ENCODE measurements around the gene MIDN. TPM values are rescaled to one million over a fixed set of nuclear protein-coding genes. Genes with fewer than 3 reads are reported as not detected.

The MIDN gene
- total RNA-seq, 1 experiment from 2014 or later = 118 TPM

DNA sequence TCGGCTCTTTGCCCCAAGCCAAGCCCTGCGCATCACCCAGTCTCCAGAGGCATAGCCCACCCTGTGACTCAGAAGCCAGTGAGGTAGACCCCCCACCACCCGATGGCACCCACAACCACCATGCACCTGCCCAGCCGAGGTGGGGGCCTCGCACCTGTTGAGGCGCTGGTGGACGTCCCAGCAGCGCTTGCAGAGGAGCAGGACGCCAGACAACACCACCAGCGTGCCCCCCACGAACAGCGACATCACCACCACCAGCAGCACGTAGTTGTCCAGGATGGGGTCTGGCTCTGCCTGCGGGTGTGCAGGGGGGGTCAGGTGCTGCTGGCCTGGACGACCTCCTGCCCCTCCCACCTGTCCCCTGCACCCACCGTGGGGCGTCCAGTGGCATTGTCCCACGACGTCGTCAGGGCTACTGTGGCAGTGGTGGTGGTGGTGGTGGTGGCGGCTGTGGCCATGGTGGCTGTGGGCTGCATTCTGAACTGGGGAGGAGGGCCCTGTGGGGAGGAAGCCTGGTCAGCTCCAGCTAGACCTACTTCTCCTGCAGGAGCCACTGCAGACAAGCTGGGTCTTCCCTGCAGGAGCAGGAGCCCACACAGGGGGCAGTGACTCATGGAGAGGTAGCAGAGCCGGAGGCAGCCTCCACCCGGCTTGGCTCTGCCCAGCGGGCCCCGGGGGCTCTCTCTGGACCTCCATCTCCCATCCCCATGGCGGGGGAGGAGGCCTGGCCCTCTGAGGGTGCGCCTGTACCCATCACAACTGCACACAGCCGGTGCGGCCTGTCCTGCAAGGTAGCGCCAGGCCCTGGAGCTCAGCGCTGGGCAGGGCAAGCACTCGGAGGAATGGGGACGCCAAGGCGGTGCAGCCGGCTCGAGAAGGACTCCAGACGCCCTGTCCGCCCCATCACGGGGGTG is 12.5 kb upstream of the MIDN start:
- H3K9me3 ChIP-seq (ENCODE audit: control insufficient read depth, insufficient read depth, low read depth, low read length) = no peaks in the 10 kb centered on the region
- peaks cover 28% of the 10 kb centered on the region for H3K4me1 ChIP-seq (ENCODE audit: control insufficient read depth, insufficient read depth, low read length)
- DNase-seq (ENCODE audit: low read depth, low spot score) = no peak
- H3K27me3 ChIP-seq (ENCODE audit: control insufficient read depth, insufficient read depth, low read length) = no peaks in the 10 kb centered on the region
- no peak for ATAC-seq
- CTCF ChIA-PET = no interaction called here
- POLR2A ChIA-PET = no interaction called here
- BruUV-seq (replicated peaks) = no TSS peak
- peak overlapping the region; percentile 54; the same call in 1 of the 2 replicates for H3K27ac ChIP-seq (ENCODE audit: low read length)
- intact Hi-C loops (cut with micrococcal nuclease; ENCODE audit: unreplicated experiment) = no loop called here
- no peak for TF ChIP-seq REST (IDR thresholded peaks at IDR 0.05; ENCODE audit: insufficient read depth in 1 of 2, low read depth in 2 of 2, low read length in 1 of 2)
- TF ChIP-seq POLR2AphosphoS5 (IDR thresholded peaks at IDR 0.05; ENCODE audit: low read depth, low read length) = no peak
- TF ChIP-seq TCF7L2 (IDR thresholded peaks at IDR 0.05; ENCODE audit: low read depth, low read length) = no peak
- TF ChIP-seq SIN3A (IDR thresholded peaks at IDR 0.05; ENCODE audit: borderline replicate concordance, insufficient read depth, low read depth, low read length) = no peak
- no peak for TF ChIP-seq CTCF (IDR thresholded peaks at IDR 0.05)
- no peaks in the 10 kb centered on the region for H3K36me3 ChIP-seq (ENCODE audit: control insufficient read depth, insufficient read depth, low read length)
- H3K4me3 ChIP-seq (ENCODE audit: low read depth in 2 of 2, low read length in 2 of 2) = peak overlapping the region; percentile 44 to 63
- in situ Hi-C loops (cut with HindIII; ENCODE audit: low pct_unique_long_range_greater_than_20kb, low sequenced_read_pairs) = no loop called here

GRCh38 chr19:1236576-1236975 is 11.8 kb upstream of the MIDN start:
- BruUV-seq (replicated peaks) = no TSS peak
- CTCF ChIA-PET = no interaction called here
- ATAC-seq = no peak
- DNase-seq (ENCODE audit: low read depth, low spot score) = no peak
- Histone ChIP-seq H3K27ac (ENCODE audit: low read length) (peak overlapping the region; percentile 54; the same call in 1 of the 2 replicates), H3K4me3 (ENCODE audit: low read depth in 2 of 2, low read length in 2 of 2) (peak overlapping the region; percentile 63 to 66), H3K9me3 (ENCODE audit: control insufficient read depth, insufficient read depth, low read depth, low read length) (no peaks in the 10 kb centered on the region), H3K36me3 (ENCODE audit: control insufficient read depth, insufficient read depth, low read length) (no peaks in the 10 kb centered on the region), H3K27me3 (ENCODE audit: control insufficient read depth, insufficient read depth, low read length) (no peaks in the 10 kb centered on the region), H3K4me1 (ENCODE audit: control insufficient read depth, insufficient read depth, low read length) (peaks cover 33% of the 10 kb centered on the region)
- TF ChIP-seq POLR2AphosphoS5 (IDR thresholded peaks at IDR 0.05; ENCODE audit: low read depth, low read length) (no peak), REST (IDR thresholded peaks at IDR 0.05; ENCODE audit: insufficient read depth in 1 of 2, low read depth in 2 of 2, low read length in 1 of 2) (no peak), TCF7L2 (IDR thresholded peaks at IDR 0.05; ENCODE audit: low read depth, low read length) (no peak), CTCF (IDR thresholded peaks at IDR 0.05) (no peak), SIN3A (IDR thresholded peaks at IDR 0.05; ENCODE audit: borderline replicate concordance, insufficient read depth, low read depth, low read length) (no peak)
- POLR2A ChIA-PET = no interaction called here
- in situ Hi-C loops (cut with HindIII; ENCODE audit: low pct_unique_long_range_greater_than_20kb, low sequenced_read_pairs) = no loop called here
- intact Hi-C loops (cut with micrococcal nuclease; ENCODE audit: unreplicated experiment) = no loop called here

All from Panc1 (cell line).